Measurements from ENCODE around the gene OPCML.

OPCML gene

DNA sequence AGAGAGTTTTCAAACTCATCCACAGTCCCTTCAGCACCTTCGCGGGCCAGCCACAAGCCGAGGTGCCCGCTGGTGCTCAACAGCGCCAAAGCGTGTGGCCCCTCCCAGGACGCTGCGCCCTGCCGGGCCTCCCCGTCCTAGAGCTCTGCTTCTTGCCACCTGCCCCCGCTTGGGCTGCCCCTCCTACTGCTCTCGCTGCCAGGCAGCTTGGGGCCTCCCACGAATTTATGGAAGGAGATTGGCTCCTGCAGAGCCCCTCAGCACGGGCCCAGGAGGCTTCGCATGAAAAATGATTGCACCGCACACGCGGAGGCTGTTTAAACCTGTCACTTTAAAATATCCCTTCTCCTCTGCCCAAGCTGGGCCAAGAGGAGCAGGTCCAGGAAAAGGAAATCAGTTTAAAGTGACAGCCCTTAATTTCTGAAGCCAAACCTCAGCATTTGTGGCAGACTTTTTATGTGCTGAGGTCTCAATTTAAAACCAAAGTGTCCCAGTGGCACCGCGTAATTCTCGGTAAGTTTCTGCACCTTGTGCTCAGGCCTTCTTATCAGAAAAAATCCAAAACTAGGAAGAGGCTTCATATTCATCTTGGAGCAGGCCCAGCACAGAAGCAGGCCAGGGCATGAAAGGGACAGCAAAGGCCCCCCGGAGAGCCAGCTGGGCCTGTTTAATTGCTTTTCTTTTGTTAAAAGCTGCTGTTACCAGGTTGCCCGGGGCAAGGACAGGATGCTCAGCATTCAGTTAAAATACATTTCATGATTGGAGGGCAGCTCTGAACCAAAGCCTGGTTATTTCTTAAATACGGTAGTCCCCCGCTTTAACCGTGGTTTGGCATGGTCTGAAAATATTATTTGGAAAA, 303.6 kb downstream of the OPCML start:
- no peak overlapping the region for H3K27ac ChIP-seq
- no peak for TF ChIP-seq ZFX (IDR thresholded peaks at IDR 0.05; ENCODE audit: borderline replicate concordance)
- TF ChIP-seq, protein P1, sequence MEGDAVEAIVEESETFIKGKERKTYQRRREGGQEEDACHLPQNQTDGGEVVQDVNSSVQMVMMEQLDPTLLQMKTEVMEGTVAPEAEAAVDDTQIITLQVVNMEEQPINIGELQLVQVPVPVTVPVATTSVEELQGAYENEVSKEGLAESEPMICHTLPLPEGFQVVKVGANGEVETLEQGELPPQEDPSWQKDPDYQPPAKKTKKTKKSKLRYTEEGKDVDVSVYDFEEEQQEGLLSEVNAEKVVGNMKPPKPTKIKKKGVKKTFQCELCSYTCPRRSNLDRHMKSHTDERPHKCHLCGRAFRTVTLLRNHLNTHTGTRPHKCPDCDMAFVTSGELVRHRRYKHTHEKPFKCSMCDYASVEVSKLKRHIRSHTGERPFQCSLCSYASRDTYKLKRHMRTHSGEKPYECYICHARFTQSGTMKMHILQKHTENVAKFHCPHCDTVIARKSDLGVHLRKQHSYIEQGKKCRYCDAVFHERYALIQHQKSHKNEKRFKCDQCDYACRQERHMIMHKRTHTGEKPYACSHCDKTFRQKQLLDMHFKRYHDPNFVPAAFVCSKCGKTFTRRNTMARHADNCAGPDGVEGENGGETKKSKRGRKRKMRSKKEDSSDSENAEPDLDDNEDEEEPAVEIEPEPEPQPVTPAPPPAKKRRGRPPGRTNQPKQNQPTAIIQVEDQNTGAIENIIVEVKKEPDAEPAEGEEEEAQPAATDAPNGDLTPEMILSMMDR (IDR thresholded peaks at IDR 0.05): no peak

GRCh38 chr11:133227632-133228111, 304.6 kb downstream of the OPCML start:
- no peak overlapping the region for H3K27ac ChIP-seq
- no peak for TF ChIP-seq ZFX (IDR thresholded peaks at IDR 0.05; ENCODE audit: borderline replicate concordance)
- TF ChIP-seq, protein P1 (IDR thresholded peaks at IDR 0.05): no peak

GRCh38 chr11:133224271-133224670, 308.0 kb downstream of the OPCML start:
- H3K27ac ChIP-seq: no peak overlapping the region
- TF ChIP-seq, protein P1 (IDR thresholded peaks at IDR 0.05): no peak
- TF ChIP-seq ZFX (IDR thresholded peaks at IDR 0.05; ENCODE audit: borderline replicate concordance): no peak

- TF ChIP-seq, protein P1 (IDR thresholded peaks at IDR 0.05): no peak
- no peak for TF ChIP-seq ZFX (IDR thresholded peaks at IDR 0.05; ENCODE audit: borderline replicate concordance)
- H3K27ac ChIP-seq: no peak overlapping the region
These were observed 309.6 kb downstream of the OPCML start for GRCh38 chr11:133222425-133223330.

GRCh38 chr11:133219543-133219942, 312.8 kb downstream of the OPCML start:
- no peak overlapping the region for H3K27ac ChIP-seq
- no peak for TF ChIP-seq ZFX (IDR thresholded peaks at IDR 0.05; ENCODE audit: borderline replicate concordance)
- TF ChIP-seq, protein P1 (IDR thresholded peaks at IDR 0.05): no peak; the same call in 1 of the 2 replicates

- TF ChIP-seq, protein P1 (IDR thresholded peaks at IDR 0.05): no peak
- TF ChIP-seq ZFX (IDR thresholded peaks at IDR 0.05; ENCODE audit: borderline replicate concordance): no peak
These were observed 315.5 kb downstream of the OPCML start for GRCh38 chr11:133216813-133217212.

More at GRCh38 chr11:133216813-133217212, 315.5 kb downstream of the OPCML start:
- no peak overlapping the region for H3K27ac ChIP-seq
